Stimulated activated CD8-positive, alpha-beta memory T cell treated with anti-CD3 and anti-CD28 coated beads, Interleukin-7, amount 100 ng/mL, for 24 hours (primary cell): ENCODE measurements around the gene ADARB1.

Source experiments
- DNase-seq: peaks from one replicate; pipeline ENCODE4 v3.0.0-alpha.2; 2020; ENCODE audit warnings: low read depth

ADARB1 gene

DNA sequence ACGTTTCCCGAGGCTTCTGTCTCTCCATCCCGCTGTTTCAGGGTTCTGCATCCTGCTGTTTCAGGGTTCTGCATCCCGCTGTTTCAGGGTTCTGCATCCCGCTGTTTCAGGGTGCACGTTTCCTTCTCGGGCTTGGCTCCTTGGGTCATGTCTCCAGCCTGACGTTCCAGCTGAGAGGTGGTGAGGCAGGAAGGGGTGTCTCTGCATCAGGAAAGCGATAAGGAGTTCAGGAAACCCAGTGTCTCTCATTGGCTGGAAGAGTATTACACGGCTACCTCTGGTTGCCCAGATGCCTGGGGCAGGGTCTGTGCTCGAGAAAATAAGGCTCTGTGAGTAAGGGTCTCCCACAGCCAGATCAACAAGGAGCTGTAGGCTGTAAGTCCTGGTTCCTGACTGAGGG is 21.1 kb downstream of the ADARB1 start:
- DNase-seq, result no peak

DNA sequence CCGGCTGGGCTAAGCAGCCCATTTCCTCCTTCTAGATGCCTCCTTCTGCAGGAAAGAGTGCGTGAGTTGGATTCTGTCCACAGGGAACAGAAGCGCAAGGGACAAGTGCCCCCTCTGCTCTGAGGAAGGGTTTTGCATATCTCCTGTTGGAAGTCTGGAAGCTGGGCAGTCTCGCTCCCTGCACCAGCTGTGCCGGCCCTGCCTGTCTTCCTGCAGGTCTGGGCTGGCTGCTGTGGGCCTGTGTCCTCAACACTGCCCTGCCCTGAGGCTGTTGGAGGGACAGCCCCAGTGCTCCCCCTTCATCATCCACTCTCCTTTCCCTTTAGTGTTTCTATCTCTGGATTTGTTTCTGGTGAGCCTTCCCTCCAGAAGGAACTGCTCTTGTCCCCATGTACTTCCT is 21.8 kb downstream of the ADARB1 start:
- no peak for DNase-seq

DNA sequence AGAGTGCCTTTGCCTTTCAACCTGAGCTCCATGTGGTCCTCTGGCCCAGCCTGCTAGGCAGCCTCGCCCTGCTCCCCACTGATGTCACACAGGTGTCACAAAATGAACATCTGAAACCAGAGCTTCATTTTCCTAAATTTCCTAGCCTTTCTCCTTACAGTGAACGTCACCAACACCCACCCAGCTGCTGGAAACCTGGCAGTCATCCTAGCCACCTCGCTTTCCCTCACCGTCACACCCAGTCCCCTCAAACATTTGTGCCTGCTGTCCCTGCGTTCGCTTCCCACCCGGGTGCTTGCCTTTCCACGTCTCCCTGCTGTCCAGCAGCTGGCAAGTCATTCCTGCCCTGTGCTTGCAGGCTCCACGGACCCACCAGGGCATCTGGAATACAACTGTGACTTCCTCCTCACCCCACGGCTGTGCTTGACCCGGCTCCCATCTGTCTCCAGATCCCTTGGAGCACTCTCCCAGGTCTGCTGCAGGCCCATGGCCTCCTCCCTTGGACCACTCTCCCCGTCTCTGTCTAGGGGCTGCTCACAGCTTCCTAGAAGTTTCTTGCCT is 23.5 kb downstream of the ADARB1 start:
- DNase-seq, result no peak

DNA sequence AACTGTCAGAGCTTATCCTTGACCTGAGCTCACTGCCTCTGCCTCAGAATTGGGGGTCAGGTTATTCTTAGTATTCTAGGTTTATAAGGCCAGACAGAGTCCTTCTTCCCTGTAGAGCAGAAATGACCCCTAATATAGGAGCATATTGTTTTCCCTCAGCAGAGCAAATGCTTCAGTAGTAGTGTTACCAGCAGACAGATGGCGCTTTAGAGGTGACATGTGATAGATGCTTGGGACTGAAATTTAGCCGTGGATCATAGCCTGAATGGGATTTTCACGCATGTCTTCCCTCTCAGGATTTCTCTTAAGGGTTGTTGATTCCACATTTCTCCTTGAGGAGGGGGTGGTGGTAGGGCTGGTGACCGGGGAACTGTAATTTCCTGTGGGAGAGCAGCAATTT is 24.5 kb downstream of the ADARB1 start:
- no peak for DNase-seq

DNA sequence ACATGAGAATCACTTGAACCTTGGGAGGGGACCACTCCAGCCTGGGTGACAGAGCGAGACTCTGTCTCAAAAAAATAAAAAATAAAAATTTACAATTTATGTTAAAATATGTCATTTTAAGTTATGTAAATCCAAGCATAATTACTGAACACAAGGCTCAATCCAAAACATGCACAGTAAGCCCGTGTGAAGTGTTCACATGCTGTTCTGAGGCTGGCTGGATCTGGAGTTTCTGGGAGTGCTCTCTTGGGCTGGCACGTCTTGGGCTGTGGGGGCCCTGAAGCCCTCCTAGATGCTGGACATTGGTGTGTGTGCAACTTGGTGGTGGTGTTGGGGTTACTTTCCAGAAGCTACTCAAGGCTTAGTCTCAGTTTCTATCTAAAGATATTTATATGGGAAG is 25.2 kb downstream of the ADARB1 start:
- no peak for DNase-seq

DNA sequence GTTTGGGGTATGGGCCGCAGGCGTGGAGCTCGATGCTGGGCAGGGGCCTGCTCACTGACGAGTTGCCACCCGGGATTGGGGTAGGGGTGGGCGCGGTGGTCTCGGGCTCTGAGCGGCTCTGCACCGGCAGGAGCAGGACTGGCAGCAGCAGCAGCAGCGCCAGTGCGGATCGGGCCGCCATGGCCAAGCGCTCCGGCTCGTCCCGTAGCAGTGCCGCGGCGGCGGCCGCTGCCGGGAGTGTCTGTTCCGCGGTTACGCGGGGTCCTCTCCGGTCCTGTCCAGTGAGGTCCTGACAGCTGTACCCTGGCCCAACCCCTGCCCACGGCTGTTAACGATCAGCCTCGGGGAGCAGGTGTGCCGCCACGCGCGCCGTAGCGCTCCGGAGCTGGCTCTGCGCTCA is 26.5 kb downstream of the ADARB1 start:
- no peak for DNase-seq

DNA sequence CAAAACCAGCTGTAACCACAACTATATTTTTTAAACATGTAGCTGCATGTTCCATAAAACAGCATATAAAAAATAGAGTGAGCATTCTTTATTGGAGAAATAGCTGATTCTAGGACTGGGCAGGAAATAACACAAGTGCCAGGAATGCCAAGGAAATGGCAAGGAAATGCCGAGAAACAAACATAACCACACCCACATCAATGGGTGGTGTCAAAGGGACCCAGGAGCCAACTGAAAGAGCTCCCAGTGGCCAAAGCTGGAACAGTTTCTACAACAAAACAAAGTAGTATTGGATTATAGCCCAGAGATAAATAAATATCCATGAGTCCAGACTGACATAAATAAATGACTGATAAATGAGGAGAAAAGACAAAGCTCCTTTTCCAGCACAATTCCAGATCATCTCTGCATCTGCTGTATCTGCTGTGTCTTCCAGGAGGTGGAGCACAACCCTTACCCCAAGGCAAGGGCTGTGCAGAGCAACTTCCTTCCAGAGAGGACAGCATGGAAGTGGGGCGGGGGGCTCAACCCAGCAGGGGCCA is 28.1 kb downstream of the ADARB1 start:
- no peak for DNase-seq

DNA sequence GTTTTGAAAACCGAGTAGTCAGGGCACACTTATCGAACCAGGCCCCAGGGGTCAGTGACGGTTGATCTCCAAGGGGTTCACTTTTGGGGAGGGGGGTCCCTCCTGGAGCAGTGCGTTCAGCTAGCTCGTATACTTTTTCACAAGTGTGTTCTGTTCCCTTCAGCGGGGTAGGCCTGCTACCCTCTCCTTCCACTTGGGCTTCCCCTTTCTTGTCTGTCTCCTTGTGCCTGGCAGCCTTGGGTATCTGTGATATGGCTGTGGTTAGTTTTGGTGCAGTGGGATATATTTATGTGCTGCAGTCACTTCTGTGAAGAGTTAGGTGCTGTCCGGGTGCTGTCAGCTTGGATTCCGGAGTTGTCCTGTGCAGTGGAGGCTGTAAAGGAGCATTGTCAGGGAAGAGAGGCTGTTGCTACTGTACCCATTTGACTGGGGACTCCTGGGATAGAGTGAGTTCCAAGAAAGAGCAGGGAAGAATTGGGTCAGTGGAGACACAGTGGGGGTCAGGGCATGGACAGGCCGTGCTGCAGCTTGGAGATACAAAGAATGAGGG is 29.7 kb downstream of the ADARB1 start:
- DNase-seq, result no peak

DNA sequence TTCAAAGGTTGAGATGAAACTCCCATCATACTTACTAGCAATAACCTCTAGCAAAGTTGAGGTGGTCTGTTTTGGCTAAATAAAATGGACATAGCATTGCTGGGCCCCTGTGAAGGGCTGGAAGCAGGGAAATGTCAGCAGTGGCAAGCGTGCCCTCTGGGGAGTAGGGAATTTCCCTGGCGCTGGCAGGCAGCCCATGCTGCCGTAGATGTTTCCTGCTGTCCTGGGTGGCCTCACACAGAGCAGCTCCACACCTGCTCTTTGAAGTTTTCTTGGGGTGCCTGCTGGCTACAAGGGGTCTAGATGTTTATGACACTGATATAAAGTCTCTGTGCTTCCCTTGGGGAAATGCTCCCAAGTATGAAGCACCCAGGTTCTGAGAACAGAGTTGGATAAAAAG is 30.2 kb downstream of the ADARB1 start:
- no peak for DNase-seq

DNA sequence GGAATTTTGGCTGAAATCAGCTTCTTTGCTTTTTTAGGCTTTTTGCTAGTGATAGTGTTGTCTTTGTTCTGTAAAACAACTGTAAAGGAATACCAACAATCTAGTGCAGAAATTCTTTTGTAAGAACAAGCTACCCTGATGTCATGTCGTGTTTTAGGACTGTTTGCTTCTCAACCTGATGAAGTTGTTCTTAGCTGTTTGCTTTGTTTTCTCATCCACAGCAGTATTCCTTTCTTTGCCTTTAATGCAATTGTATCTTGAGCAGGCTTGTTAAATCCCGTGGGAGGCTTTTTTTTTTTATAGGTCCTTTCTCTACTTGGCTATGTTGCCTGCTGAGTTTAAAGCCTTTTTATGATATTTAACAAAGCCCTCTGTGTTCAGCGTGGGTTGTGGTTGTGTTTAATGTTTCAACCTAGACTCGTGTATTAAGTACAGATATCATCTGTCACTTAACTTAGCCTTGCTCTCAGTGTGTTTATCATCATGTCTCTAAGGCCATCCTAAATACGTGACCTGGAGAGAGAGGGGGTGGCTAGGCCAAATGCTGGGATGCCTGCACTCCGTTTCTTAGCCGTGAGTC is 31.6 kb downstream of the ADARB1 start:
- no peak for DNase-seq

DNA sequence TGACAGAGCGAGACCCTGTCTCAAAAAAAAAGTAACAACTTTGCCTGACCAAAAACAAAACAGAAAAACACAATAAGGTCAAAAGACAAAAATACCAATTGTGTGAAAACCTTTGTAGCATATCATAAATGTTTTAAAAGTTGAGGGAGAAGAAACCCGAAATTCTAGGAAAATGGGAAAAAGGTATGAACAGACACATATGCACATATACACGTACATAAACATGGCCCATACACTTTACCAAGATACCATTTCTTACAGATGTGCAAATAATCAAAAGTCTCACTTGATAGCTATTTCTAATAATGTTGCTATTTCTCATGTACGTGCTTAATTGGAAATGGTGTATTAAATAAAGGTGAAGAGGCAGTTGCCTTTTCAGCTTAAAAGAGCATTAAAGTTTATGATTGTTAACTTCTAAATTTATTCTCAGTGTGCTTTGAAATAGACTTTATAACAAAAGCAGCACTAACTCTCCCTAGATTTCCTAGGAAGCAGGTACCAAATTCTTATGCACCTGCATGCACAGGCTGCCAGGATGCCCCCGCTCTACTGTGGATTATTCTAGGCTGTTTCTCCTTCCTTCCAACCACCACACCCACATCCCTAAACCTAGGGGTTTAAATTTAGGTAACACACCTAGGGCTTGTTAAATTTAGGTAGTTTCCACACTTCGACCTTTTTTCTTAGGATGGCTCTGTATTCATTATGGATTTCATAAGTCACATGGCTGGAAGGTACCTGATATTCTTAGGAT is 33.8 kb downstream of the ADARB1 start:
- no peak for DNase-seq

DNA sequence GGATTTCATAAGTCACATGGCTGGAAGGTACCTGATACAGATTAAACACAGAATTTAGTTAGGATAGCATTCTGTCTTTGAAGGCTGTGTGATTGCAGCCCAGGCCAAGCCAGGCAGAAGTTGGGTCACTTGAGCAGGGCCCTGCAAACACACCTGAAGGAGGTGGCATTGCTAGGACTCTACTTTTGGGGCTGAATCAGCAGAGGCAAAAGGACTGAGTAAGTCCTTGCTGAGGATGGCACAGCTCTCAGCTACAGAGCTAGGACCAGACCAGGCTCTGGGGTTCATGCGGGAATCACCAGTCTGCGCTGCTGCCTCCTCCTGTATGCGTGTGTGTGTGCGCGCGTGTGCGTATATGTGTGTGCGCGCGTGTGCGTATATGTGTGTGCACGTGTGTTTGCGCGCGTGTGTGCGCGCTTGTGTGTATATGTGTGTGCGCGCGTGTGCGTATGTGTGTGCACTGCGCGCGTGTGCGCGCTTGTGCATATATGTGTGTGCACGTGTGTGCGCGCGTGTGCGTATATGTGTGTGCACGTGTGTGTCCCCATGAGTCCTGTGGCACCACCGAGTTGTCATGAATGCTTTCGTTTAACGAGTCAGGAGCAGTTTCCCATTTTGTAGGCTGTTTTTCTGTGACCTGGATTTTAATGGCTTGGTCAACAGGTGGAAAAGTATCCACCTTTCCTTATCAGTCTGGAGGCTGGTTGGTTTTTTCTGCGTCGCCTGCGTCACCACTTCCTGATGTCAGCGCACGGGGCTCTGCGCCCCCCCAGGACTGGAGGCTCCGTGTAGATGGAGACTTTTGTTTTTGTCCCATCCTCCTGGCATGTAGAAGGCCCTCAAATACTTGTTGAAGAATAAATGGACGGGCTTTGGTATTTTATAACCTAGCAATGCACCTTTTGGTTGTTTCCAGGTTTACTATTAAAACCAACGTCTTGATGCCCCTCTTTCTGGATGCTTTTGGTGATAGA is 34.7 kb downstream of the ADARB1 start:
- no peak for DNase-seq

DNA sequence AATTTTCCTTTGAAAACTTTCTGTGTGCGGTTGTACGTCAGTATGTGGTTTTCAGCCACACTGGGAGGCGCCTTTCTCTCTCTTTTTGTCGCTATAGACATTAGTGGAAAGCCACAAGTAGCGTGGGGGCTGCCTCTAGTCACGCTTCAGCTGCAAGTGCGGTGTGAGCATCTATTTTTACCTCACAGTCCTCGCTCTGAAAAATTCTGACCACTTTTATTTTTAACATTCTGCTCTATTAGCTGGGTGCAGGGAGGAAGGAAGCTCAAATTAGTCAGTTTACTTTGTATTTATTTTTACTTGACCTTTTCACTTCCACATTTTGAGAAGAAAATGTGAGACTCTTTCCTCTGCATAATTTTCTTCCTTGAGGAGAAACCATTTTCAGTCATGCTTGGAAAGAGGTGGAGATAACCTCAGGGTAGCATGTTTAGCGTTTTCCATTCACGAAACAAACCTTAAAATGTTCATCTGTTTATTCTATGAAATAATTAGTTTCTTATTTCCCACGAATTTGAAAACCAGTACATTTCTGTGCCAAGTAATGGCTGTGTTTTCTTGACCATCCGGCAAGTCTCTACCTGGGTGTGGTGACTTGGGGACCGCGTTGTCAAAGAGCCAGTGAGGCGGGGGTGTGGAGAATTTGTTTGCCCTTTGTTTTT is 35.6 kb downstream of the ADARB1 start:
- no peak for DNase-seq

DNA sequence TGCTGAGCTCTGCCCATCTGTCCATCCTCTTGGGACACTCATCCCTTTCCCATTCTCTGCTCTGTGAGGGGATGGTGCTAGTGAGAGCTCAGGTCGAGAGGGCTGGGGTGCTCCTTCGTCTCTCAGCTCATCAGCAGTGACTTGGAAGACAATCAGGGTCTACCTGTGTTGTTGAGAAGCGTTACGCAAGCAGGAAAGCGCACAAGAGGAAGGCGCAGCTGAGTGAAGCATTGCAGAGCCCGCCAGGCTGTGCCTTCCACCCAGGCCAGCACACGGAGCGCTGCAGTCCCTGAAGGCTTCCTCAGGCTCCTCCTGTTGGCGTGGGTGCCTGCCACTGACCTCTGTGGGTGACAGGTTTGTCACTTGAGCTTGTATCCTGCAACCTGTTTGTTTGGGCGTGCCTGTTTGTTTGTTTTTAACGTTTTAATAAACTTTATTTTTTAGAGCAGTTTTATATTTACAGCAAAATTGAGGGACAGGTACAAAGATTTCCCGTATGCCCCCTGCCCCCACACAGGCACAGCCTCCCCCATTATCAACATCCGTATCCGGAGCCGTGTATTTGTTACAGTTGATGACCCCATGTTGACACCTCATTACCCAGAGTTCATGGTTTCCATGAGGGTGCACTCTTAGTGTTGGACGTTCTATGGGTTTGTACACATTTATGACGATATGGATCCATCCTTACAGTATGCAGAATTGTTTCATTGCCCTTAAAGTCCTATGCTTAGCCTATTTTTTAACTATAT is 36.7 kb downstream of the ADARB1 start:
- DNase-seq, result no peak

DNA sequence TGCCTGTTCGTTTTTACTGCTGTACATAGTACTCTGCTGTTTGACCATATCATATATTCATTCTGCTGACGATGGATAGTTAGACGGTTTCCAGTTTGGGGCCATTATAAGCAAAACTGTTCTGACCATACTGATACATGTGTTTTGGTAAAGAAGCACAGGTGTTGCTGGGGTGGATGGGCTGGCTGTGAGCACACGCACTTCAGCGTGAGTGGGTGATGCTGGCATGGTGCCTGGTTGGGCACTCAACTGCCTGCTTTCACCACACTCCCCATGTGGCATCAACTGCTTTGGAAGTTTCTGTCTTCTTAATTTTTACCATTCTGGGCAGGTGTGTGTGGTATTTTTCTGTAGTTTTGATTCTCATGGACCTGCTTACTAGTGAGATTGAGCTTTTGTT is 37.3 kb downstream of the ADARB1 start:
- no peak for DNase-seq

DNA sequence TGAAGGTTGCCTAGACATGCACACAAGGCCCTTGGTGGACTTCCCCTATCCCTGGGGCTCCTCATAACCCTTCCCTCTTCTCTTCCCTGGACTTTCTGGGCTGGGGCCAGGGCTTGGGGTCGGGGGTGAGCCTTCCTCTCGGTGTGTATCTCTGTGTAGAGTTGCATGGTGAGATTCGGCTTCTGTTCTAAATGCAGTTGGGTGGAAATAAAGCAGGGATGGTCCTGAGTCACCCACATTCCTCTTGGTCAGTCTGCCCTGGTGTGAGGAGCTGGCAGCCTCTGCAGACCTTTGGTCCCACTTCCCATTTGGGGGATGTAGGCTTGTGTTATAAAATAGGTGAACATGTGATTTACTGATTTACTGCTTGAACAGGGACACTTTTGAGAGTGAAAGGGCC is 38.0 kb downstream of the ADARB1 start:
- DNase-seq, result no peak

DNA sequence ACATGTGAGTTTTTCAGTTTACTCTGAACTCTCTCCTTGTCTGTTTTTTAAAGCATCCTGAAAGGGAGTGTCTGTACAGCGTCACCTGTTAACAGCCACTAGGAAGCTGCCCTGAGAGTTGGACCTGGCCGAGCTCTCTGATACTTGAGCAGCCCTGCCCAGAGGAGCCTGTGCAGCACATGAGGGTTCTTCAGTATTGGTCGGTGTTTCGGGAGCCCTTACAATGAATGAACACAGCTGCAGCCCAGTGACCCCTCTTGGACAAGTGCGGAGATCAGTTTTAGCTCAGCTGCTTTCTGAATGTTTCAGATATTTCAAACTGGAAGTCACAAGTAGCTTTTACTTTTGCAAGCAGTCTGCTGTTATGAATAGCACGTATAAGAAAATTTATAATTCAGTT is 39.2 kb downstream of the ADARB1 start:
- DNase-seq, result no peak

DNA sequence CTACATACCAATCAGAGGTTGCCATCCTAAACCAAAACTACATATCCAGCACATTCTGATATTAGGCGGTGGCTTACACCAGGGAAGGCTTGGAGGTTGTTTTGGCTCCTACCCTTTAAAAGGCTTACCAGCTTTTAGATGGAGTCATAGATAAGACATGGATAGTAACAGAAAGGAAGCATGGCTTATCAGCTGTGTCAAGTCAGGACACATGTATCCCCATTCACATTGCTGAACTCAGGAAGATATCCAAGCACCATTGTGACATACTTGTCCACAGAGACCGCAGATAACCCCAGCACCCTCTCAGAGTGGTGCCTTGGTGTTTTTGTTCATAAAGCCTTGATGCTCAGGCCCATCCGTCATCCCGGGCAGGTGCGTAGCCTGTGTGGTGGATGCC is 39.7 kb downstream of the ADARB1 start:
- no peak for DNase-seq

DNA sequence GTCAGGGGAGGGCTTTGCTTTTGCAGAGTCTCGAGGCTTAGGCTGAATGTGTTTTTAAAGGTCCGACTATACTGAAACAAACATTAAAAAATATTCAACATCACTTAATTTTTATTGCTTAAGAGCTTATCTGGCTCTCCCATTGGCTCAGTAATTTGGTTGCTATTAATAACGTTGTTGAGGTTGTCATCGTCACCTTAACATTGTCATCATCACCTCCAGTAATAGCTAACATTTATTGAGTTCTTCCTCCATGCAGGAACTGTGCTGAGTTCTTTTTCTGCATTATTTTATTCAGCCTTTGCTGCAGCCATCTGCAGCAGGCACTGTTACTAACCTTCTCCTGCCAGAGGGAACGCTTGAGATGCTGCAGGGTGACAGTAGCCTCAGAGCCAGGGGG is 40.1 kb downstream of the ADARB1 start:
- DNase-seq, result no peak

DNA sequence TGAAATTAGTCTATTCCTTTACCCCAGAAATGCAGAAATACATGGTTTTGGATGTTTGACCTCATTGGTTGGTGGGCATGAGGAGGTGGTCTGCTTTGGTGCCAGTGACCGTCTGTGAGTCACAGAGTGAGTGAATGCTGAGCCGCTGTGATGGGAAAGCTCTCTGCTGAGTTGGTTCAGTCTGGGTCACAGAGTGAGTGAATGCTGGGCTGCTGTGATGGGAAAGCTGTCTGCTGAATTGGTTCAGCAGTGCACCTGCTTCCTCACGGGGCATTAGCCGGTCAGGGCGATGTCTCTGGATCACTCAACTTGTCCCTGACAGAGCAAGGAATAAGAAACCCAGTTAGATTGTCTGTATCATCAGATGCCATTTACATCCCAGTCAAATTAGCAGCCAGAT is 40.8 kb downstream of the ADARB1 start:
- DNase-seq, result no peak

DNA sequence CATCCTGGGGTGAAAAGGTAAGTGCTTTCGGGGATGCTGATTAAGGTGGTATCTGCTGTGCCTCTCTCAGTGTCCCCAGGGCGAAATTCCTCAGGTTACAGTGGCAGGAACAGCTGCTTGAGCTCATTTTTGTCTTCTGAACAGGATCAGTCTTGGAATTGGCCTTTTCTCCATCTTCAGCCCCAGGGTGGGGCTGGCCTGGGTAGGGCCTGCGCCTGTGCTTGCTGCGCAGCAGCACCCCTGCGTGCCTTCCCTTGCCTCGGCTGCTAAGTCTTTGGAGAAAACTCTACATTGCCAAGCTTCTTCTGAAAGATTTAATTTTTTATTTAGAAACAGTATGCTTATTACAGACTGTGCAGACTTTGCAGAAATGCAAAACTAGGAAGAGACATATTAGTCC is 41.7 kb downstream of the ADARB1 start:
- DNase-seq, result no peak
